Esophagus squamous epithelium (tissue), 5 donors: Measurements from ENCODE around the gene GDF3. TPM values are rescaled to one million over a fixed set of nuclear protein-coding genes. Genes with fewer than 3 reads are reported as not detected.
A peak's percentile ranks its signal among the peaks of the same experiment; 100 is the strongest.

ENCODE experiments used
- DNase-seq: peaks from one replicate; lab custom pipeline; 2025; lab: John Stamatoyannopoulos, UW
- H3K27ac ChIP-seq, 4 donors: fragments of 200-600 bp; sonication (generic); one replicate each; pipeline ENCODE4 v1.5.1; 2016 to 2019; ENCODE audit warnings: mild to moderate bottlenecking in 1 of 4
- H3K27me3 ChIP-seq, 4 donors: fragments of 200-600 bp; sonication (generic); 1 replicate in 3 of 4; 2 replicates in 1 of 4; pipeline versions ENCODE4 v1.5.1 to v1.6.0; 2017 to 2021; ENCODE audit warnings: antibody characterized with exemption in 1 of 4
- H3K36me3 ChIP-seq, 3 donors: fragments of 200-600 bp; sonication (generic); one replicate each; pipeline ENCODE4 v1.5.1; 2016 to 2019
- H3K4me1 ChIP-seq, 3 donors: fragments of 200-600 bp; sonication (generic); one replicate each; pipeline ENCODE4 v1.5.1; 2017 to 2019
- H3K4me3 ChIP-seq, 4 donors: fragments of 200-600 bp; sonication (generic); 1 replicate in 3 of 4; 2 replicates in 1 of 4; pipeline ENCODE4 v1.5.1; 2016 to 2019; ENCODE audit warnings: mild to moderate bottlenecking in 2 of 4, moderate library complexity in 1 of 4
- H3K9me3 ChIP-seq, 3 donors: fragments of 200-600 bp; sonication (generic); one replicate each; pipeline ENCODE4 v1.5.1; 2016 to 2019
- CTCF ChIP-seq, 6 experiments: fragments of 450-650 bp in 4 of 6; fragments of 200-600 bp in 2 of 6; sonication (generic) in 2 of 6; IDR thresholded peaks; one replicate each; pipeline ENCODE4 v1.5.1; 2016 to 2019; ENCODE audit warnings: antibody characterized with exemption in 6 of 6, mild to moderate bottlenecking in 4 of 6, moderate library complexity in 4 of 6
- POLR2A ChIP-seq, 4 donors: fragments of 450-650 bp; IDR thresholded peaks; one replicate each; pipeline ENCODE4 v1.6.1; 2017; ENCODE audit warnings: antibody characterized with exemption in 4 of 4, mild to moderate bottlenecking in 4 of 4, moderate library complexity in 3 of 4
- WGBS, 2 donors: methylation state at CpG; one replicate each; pipeline ENCODE4 v1.1.5; 2018; 5-methylcytosine and 5-hydroxymethylcytosine counted together
- intact Hi-C: fragments of 100-400 bp; cut with DNase I; formaldehyde crosslinking; loops from one replicate; pipeline ENCODE4 v1.15.0; 2022
- total RNA-seq, 4 donors: library from RNA; depleted of rRNA; stranded (reverse); fragments of >200 nt; gene quantifications; one replicate each; pipeline ENCODE4 v1.1.0, GENCODE V29; 2016
- donor health status: DM: yes; HTN: yes; CAD: no.

Gene GDF3
- total RNA-seq, 4 donors from 2014 or later: not detected

- H3K9me3 ChIP-seq: no peaks in the 10 kb centered on the region
- no peak for DNase-seq
- intact Hi-C loops: no loop called here
- H3K27ac ChIP-seq: no peak overlapping the region
- H3K36me3 ChIP-seq: no peaks in the 10 kb centered on the region
- no peak overlapping the region for H3K4me3 ChIP-seq
- no peaks in the 10 kb centered on the region for H3K27me3 ChIP-seq
- no peaks in the 10 kb centered on the region for H3K4me1 ChIP-seq
- 71 to 74% methylated on average over 5 of the region's 5 CpGs for WGBS, 2 donors
- TF ChIP-seq CTCF (IDR thresholded peaks at IDR 0.05) (no peak), POLR2A (IDR thresholded peaks at IDR 0.05) (no peak)
Measured at GRCh38 chr12:7668171-7668570, 27.4 kb downstream of the GDF3 start.

- Histone ChIP-seq H3K4me1 (no peaks in the 10 kb centered on the region), H3K4me3 (no peak overlapping the region), H3K36me3 (no peaks in the 10 kb centered on the region), H3K27ac (no peak overlapping the region), H3K9me3 (no peaks in the 10 kb centered on the region), H3K27me3 (no peaks in the 10 kb centered on the region)
- 70 to 80% methylated on average over 4 of the region's 4 CpGs for WGBS, 2 donors
- no peak for DNase-seq
- intact Hi-C loops: no loop called here
- no peak for TF ChIP-seq POLR2A (IDR thresholded peaks at IDR 0.05)
- peak in 1 of 6 experiments; percentile 17 for TF ChIP-seq CTCF (IDR thresholded peaks at IDR 0.05)
Measured at GRCh38 chr12:7667125-7667524, 28.4 kb downstream of the GDF3 start.

GRCh38 chr12:7666595-7666994, 29.0 kb downstream of the GDF3 start:
- TF ChIP-seq POLR2A (IDR thresholded peaks at IDR 0.05): no peak
- TF ChIP-seq CTCF (IDR thresholded peaks at IDR 0.05): no peak
- WGBS, 2 donors: 80 to 90% methylated on average over 5 of the region's 5 CpGs
- DNase-seq: no peak
- H3K36me3 ChIP-seq: no peaks in the 10 kb centered on the region
- no peak overlapping the region for H3K27ac ChIP-seq
- no peaks in the 10 kb centered on the region for H3K27me3 ChIP-seq
- no peaks in the 10 kb centered on the region for H3K9me3 ChIP-seq
- H3K4me1 ChIP-seq: no peaks in the 10 kb centered on the region
- no peak overlapping the region for H3K4me3 ChIP-seq
- intact Hi-C loops: no loop called here

GRCh38 chr12:7661741-7662140, 33.8 kb downstream of the GDF3 start:
- 64 to 69% methylated on average over 4 to 5 of the region's 5 CpGs for WGBS, 2 donors
- Histone ChIP-seq H3K27me3 (no peaks in the 10 kb centered on the region), H3K36me3 (no peaks in the 10 kb centered on the region), H3K9me3 (no peaks in the 10 kb centered on the region), H3K27ac (no peak overlapping the region), H3K4me3 (no peak overlapping the region), H3K4me1 (no peaks in the 10 kb centered on the region)
- TF ChIP-seq CTCF (IDR thresholded peaks at IDR 0.05) (no peak), POLR2A (IDR thresholded peaks at IDR 0.05) (no peak)
- no peak for DNase-seq
- intact Hi-C loops: no loop called here

GRCh38 chr12:7656121-7656520, 39.5 kb downstream of the GDF3 start:
- 72 to 75% methylated on average over 2 to 4 of the region's 5 CpGs for WGBS, 2 donors
- TF ChIP-seq CTCF (IDR thresholded peaks at IDR 0.05) (no peak), POLR2A (IDR thresholded peaks at IDR 0.05) (no peak)
- H3K27me3 ChIP-seq: no peaks in the 10 kb centered on the region
- no peak for DNase-seq
- no peaks in the 10 kb centered on the region for H3K9me3 ChIP-seq
- intact Hi-C loops: no loop called here
- no peak overlapping the region for H3K4me3 ChIP-seq
- H3K4me1 ChIP-seq: no peaks in the 10 kb centered on the region
- no peak overlapping the region for H3K27ac ChIP-seq
- H3K36me3 ChIP-seq: no peaks in the 10 kb centered on the region
